AG09309 (cell line): Measurements from ENCODE around the gene RNF182.

ENCODE experiments used
- DNase-seq: peaks from one replicate; pipeline ENCODE4 v3.0.0-alpha.2; 2010; ENCODE audit warnings: low read depth
- H3K4me3 ChIP-seq: 2 replicates; pipeline ENCODE4 v1.5.1; 2011; ENCODE audit warnings: mild to moderate bottlenecking, low read depth, low read length, moderate library complexity; ENCODE audit not compliant: control insufficient read depth
- TF ChIP-seq, protein P1 (sequence below): IDR thresholded peaks from 2 replicates; pipeline ENCODE4 v1.5.1; 2011; ENCODE audit warnings: mild to moderate bottlenecking, low read depth, low read length, inconsistent platforms; ENCODE audit not compliant: insufficient read depth, control insufficient read depth; ENCODE audit errors: missing control alignments

Gene RNF182

DNA sequence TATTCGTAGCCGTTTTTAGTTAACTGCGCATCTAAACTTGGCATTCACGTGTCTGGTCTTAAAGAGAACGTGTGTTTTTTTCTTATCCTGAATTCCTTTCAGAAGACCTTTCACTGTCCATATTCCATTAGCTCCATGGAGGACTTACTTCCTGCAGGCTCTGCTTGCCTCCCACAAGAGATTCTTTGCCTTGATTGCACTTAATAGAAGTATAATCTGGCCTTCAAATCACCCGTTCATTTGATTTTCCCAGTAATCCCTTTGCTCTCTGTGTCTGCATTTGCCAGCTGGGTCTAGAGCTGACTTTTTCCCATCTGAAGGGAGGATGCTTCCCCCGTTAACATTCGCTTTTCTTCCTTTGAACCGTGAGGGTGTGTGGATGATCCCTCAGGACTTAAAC is 79.5 kb downstream of the RNF182 start:
- no peak for DNase-seq
- H3K4me3 ChIP-seq, result no peak overlapping the region
- TF ChIP-seq, protein P1, sequence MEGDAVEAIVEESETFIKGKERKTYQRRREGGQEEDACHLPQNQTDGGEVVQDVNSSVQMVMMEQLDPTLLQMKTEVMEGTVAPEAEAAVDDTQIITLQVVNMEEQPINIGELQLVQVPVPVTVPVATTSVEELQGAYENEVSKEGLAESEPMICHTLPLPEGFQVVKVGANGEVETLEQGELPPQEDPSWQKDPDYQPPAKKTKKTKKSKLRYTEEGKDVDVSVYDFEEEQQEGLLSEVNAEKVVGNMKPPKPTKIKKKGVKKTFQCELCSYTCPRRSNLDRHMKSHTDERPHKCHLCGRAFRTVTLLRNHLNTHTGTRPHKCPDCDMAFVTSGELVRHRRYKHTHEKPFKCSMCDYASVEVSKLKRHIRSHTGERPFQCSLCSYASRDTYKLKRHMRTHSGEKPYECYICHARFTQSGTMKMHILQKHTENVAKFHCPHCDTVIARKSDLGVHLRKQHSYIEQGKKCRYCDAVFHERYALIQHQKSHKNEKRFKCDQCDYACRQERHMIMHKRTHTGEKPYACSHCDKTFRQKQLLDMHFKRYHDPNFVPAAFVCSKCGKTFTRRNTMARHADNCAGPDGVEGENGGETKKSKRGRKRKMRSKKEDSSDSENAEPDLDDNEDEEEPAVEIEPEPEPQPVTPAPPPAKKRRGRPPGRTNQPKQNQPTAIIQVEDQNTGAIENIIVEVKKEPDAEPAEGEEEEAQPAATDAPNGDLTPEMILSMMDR, result no peak

DNA sequence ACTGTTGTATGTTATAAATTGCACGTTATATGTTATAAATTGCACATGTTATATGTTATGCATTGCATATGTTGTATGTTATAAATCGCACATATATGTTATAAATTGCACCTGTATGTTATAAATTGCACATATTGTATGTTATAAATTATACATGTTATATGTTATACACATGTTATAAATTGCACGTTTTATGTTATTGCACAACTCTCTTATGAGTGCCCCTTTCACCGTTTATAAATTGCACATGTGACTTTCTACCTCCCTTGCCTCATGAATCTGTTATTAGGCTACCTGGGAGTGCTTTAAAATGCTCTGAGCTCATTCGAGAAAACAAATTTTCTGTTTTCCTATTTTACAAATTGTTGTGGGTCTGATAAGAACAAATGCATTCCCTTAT is 84.1 kb downstream of the RNF182 start:
- no peak overlapping the region for H3K4me3 ChIP-seq
- no peak for DNase-seq
- TF ChIP-seq, protein P1, result no peak

DNA sequence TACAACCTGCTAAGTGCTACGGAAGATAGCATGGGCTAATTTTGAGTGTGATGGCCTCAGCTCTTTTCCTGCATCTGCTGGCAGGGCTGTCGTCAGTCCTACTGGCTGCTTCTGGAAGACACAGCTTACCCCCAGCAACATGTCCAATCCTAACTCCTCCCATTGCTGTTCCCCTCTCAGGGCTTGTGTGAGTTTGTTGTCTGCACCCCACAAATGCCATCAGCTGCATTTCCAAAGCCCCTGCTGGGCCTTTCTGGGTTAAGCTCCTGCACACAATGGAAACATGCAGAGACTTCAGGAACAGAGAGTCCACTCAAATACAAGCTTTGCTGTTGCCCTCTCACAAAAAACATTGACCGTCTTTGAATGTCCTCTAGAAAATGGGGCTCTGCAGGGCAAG is 84.7 kb downstream of the RNF182 start:
- TF ChIP-seq, protein P1, result no peak
- no peak for DNase-seq
- no peak overlapping the region for H3K4me3 ChIP-seq

DNA sequence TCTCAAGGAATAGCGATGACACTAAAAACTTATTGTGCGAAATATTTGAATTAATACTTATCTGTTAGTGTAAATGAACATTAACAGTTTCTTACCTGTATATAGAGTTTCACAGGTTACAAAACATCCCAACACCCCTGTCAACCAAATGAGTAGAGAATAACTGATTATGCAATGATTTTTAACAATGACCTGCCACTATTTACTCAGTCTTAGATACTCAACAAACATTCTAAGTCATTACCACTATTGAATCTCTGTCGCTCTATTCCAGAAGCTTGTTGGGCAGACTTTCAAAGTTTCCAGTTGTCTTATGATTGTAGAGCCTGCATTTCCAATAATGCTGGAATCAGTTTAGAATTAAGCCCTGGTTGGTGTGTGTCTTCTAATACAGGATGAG is 85.5 kb downstream of the RNF182 start:
- TF ChIP-seq, protein P1, result no peak

DNA sequence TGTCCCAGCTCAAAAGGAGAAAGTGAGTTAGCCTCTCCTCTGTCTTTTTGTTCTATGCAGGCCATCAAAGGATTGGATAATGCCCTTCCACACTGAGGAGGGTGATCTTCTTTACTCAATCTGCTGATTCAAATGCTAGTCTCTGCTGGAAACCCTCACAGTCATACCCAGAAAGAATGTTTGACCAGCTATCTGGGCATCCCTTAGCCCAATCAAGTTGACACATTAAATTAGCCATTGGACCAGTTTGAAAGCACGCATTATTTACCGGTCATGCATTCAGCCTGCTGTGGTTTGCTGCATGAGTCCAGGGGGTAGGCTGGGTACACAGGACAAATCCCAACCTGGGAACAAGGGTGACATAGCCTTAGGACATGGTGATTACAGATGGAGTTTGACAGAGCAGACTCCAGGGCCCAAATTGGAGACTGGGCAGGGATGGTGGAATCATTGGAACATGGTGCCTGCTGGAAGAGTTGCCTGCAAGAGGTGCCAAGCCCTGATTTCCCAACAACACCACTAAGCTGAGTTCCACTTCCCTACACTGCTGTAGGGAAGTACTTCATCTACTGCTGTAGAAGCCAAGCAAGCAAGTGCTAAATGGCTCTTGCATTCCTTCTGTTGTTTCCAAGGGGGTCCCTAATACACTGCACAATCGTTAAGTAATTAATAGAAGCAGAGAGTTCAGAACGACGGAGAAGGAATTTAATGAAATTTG is 87.7 kb downstream of the RNF182 start:
- DNase-seq, result no peak
- TF ChIP-seq, protein P1, result no peak

More for the DNA sequence above, 85.5 kb downstream of the RNF182 start:
- DNase-seq, result no peak
- no peak overlapping the region for H3K4me3 ChIP-seq

DNA sequence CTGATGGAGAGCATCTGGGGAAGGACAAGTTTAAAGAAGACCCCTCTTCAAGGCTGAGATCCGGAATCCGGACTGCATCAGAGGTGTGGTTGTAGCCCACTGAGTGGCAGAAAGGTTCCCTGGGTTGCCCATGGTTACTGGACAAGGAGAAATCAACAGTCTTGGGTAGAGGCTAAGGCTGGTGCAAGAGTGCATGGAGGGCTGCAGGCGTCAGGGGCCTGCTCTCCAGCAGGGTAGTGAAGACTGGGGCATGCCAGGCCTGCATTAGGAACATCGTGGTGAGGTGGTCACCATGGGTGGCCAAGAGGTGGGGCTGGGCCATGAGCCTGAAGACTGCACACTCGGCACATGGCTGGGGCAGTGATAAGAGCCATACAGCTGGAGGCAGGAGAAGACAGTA is 91.2 kb downstream of the RNF182 start:
- TF ChIP-seq, protein P1, result no peak
- no peak overlapping the region for H3K4me3 ChIP-seq
- DNase-seq, result no peak

More for the DNA sequence above, 87.7 kb downstream of the RNF182 start:
- H3K4me3 ChIP-seq, result no peak overlapping the region
